Keratinocyte (primary cell): ENCODE results near the gene TBCB. TPM values are rescaled to one million over a fixed set of nuclear protein-coding genes. Genes with fewer than 3 reads are reported as not detected.

ENCODE experiments used
- DNase-seq: peaks from one replicate; pipeline ENCODE4 v3.0.0-alpha.2; 2011; ENCODE audit warnings: low read depth, missing footprints, low spot score
- FAIRE-seq: peaks from 2 replicates; lab custom pipeline; 2011; peaks lifted over from hg19 to GRCh38; lab: Jason Lieb, UNC
- H2AFZ ChIP-seq: 2 replicates; pipeline ENCODE4 v1.6.0; 2012; ENCODE audit warnings: low read length, control low read depth, inconsistent platforms; ENCODE audit not compliant: control insufficient read depth
- H3K27ac ChIP-seq: 2 replicates; pipeline ENCODE4 v1.5.1; 2011; ENCODE audit warnings: low read length; ENCODE audit not compliant: control insufficient read depth, insufficient read depth
- H3K27me3 ChIP-seq: 3 replicates; pipeline ENCODE4 v1.6.0; 2011; ENCODE audit warnings: low read length; ENCODE audit not compliant: control insufficient read depth, insufficient read depth; ENCODE audit errors: extremely low read depth
- H3K36me3 ChIP-seq, 2 experiments: 2 replicates in 1 of 2; 3 replicates in 1 of 2; pipeline ENCODE4 v1.5.1; 2011; ENCODE audit warnings: low read length in 2 of 2, mild to moderate bottlenecking in 1 of 2; ENCODE audit not compliant: control insufficient read depth in 2 of 2, insufficient read depth in 2 of 2; ENCODE audit errors: extremely low read depth in 1 of 2
- H3K4me1 ChIP-seq: 3 replicates; pipeline ENCODE4 v1.5.1; 2011; ENCODE audit warnings: low read length; ENCODE audit not compliant: control insufficient read depth, insufficient read depth; ENCODE audit errors: extremely low read depth
- H3K4me2 ChIP-seq: 3 replicates; pipeline ENCODE4 v1.6.0; 2011; ENCODE audit warnings: low read depth, low read length; ENCODE audit not compliant: control insufficient read depth, insufficient read depth; ENCODE audit errors: extremely low read depth
- H3K4me3 ChIP-seq, 3 experiments: fragments of 200-600 bp in 1 of 3; sonication (generic) in 1 of 3; 2 replicates in 2 of 3; 3 replicates in 1 of 3; pipeline ENCODE4 v1.5.1; 2011 to 2016; ENCODE audit warnings: low read length in 3 of 3, mild to moderate bottlenecking in 3 of 3, control low read depth in 2 of 3, inconsistent platforms in 1 of 3, low read depth in 1 of 3, mixed read lengths in 1 of 3, mixed run types in 1 of 3, moderate library complexity in 1 of 3; ENCODE audit not compliant: control insufficient read depth in 2 of 3, insufficient read depth in 2 of 3; ENCODE audit errors: extremely low read depth in 1 of 3
- H3K79me2 ChIP-seq: 2 replicates; pipeline ENCODE4 v1.6.0; 2012; ENCODE audit warnings: low read length; ENCODE audit not compliant: control insufficient read depth, insufficient read depth
- H3K9ac ChIP-seq: 3 replicates; pipeline ENCODE4 v1.6.0; 2011; ENCODE audit warnings: low read length; ENCODE audit not compliant: control insufficient read depth, insufficient read depth; ENCODE audit errors: extremely low read depth
- H3K9me1 ChIP-seq: 3 replicates; pipeline ENCODE4 v1.6.0; 2011; ENCODE audit warnings: low read length; ENCODE audit not compliant: control insufficient read depth, insufficient read depth; ENCODE audit errors: extremely low read depth
- H3K9me3 ChIP-seq: 2 replicates; pipeline ENCODE4 v1.5.1; 2012; ENCODE audit warnings: low read depth, low read length; ENCODE audit not compliant: control insufficient read depth
- H4K20me1 ChIP-seq: 3 replicates; pipeline ENCODE4 v1.6.0; 2011; ENCODE audit warnings: low read length; ENCODE audit not compliant: control insufficient read depth, insufficient read depth; ENCODE audit errors: extremely low read depth
- EZH2 ChIP-seq: IDR thresholded peaks from one replicate; pipeline ENCODE4 v1.6.1; 2012; ENCODE audit warnings: inconsistent platforms, mild to moderate bottlenecking, low read length, moderate library complexity
- dilution Hi-C: fragments of 300-500 bp; cut with MboI; formaldehyde crosslinking; loops from one replicate; pipeline ENCODE4 v1.7.0; 2020; ENCODE audit warnings: low sequenced_read_pairs; ENCODE audit not compliant: extremely low pct_ligation_motif_present
- polyA plus RNA-seq, 5 experiments: library from polyadenylated mRNA; depleted of rRNA in 3 of 5; stranded (reverse) in 3 of 5; stranded (forward) in 1 of 5; unstranded in 1 of 5; fragments of >200 nt; gene quantifications; 1 replicate in 1 of 5; 2 replicates in 3 of 5; 3 replicates in 1 of 5; pipeline versions ENCODE4 v1.2.1 to v1.2.3, GENCODE V29; 2011 to 2012; ENCODE audit warnings: missing spikeins in 2 of 5, low read depth in 1 of 5, low replicate concordance in 1 of 5
- TF ChIP-seq, protein P1 (sequence below), 3 experiments: IDR thresholded peaks in 1 of 3; conservative IDR thresholded peaks in 1 of 3; optimal IDR thresholded peaks in 1 of 3; 2 replicates in 2 of 3; 3 replicates in 1 of 3; pipeline versions ENCODE3 to v1.5.1; 2011; ENCODE audit warnings: low read length in 3 of 3, mild to moderate bottlenecking in 3 of 3, moderate library complexity in 2 of 3, control low read depth in 1 of 3, inconsistent platforms in 1 of 3; ENCODE audit not compliant: insufficient read depth in 2 of 3; ENCODE audit errors: extremely low read depth in 1 of 3

TBCB gene
- polyA plus RNA-seq, 1 donor (not counting 4 experiments of a cell fraction or from before 2014, with no cell fraction given): 183 TPM

DNA sequence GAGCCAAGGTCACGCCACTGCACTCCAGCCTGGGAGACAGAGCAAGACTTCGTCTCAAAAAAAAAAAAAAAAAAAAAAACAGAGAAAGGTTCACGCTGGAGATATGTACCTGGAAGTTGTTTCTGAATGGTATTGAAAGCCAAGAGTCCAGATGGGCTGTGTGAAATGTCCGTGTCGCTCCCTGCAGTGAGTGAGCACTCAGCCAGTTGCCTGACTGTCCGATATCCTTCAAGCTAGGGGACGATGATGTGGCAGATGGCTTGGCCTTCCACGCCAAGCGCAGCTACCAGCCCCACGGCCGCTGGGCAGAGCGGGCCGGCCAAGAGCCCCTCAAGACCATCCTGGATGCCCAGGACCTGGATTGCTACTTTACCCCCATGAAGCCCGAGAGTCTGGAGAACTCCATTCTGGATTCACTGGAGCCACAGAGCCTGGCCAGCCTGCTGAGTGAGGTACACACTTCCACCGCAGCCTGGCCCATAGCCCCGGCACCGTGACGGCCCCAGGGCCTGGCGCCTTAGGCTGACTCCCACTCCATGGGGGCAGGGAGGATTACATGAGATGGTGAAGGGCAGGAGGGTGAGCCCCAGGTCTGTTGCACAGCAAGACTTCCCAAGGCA, 16.0 kb upstream of the TBCB start:
- dilution Hi-C loops: no loop called here
- no peak overlapping the region for H2AFZ ChIP-seq
- FAIRE-seq (no peak), DNase-seq (no peak)
- no peak overlapping the region for H3K4me2 ChIP-seq
- H3K9ac ChIP-seq: no peak overlapping the region
- peaks cover 1 to 11% of the 10 kb centered on the region in 2 experiments for H3K36me3 ChIP-seq
- H3K9me1 ChIP-seq: no peaks in the 10 kb centered on the region
- peaks cover 19% of the 10 kb centered on the region for H3K4me1 ChIP-seq
- no peaks in the 10 kb centered on the region for H3K27me3 ChIP-seq
- no peak overlapping the region for H3K27ac ChIP-seq
- TF ChIP-seq, protein P1, sequence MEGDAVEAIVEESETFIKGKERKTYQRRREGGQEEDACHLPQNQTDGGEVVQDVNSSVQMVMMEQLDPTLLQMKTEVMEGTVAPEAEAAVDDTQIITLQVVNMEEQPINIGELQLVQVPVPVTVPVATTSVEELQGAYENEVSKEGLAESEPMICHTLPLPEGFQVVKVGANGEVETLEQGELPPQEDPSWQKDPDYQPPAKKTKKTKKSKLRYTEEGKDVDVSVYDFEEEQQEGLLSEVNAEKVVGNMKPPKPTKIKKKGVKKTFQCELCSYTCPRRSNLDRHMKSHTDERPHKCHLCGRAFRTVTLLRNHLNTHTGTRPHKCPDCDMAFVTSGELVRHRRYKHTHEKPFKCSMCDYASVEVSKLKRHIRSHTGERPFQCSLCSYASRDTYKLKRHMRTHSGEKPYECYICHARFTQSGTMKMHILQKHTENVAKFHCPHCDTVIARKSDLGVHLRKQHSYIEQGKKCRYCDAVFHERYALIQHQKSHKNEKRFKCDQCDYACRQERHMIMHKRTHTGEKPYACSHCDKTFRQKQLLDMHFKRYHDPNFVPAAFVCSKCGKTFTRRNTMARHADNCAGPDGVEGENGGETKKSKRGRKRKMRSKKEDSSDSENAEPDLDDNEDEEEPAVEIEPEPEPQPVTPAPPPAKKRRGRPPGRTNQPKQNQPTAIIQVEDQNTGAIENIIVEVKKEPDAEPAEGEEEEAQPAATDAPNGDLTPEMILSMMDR (optimal IDR thresholded peaks at IDR 0.05 in 1 of 3, IDR thresholded peaks at IDR 0.05 in 1 of 3, conservative IDR thresholded peaks at IDR 0.05 in 1 of 3; ENCODE audit: extremely low read depth in 1 of 3, insufficient read depth in 2 of 3, low read length in 3 of 3): no peak
- TF ChIP-seq EZH2: no peak
- H3K79me2 ChIP-seq: no peaks in the 10 kb centered on the region
- H4K20me1 ChIP-seq: no peaks in the 10 kb centered on the region
- H3K4me3 ChIP-seq: no peak overlapping the region
- H3K9me3 ChIP-seq: no peaks in the 10 kb centered on the region

DNA sequence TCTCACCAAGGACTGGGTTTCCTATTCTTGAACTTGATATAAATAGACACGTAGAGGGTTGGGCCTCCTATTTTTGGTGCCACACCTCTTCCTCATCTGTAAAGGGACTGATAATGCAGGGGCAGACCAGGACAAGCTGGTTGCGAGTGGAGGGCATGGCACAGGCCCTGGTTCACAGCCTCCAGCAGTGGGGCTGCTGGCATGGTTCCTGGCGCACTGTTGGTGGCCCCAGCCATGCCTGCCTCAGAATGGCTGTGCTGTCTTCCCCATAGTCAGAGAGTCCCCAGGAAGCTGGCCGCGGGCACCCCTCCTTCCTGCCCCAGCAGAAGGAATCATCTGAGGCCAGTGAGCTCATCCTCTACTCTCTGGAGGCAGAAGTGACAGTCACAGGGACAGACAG, 14.8 kb upstream of the TBCB start:
- TF ChIP-seq, protein P1 (optimal IDR thresholded peaks at IDR 0.05 in 1 of 3, IDR thresholded peaks at IDR 0.05 in 1 of 3, conservative IDR thresholded peaks at IDR 0.05 in 1 of 3; ENCODE audit: extremely low read depth in 1 of 3, insufficient read depth in 2 of 3, low read length in 3 of 3): no peak
- TF ChIP-seq EZH2: no peak
- Histone ChIP-seq H3K9ac (no peak overlapping the region), H3K79me2 (no peaks in the 10 kb centered on the region), H3K4me2 (no peak overlapping the region), H2AFZ (no peak overlapping the region), H3K27me3 (no peaks in the 10 kb centered on the region), H3K4me3 (no peak overlapping the region), H3K4me1 (peaks cover 23% of the 10 kb centered on the region), H4K20me1 (no peaks in the 10 kb centered on the region), H3K9me1 (no peaks in the 10 kb centered on the region), H3K36me3 (peaks cover 1 to 21% of the 10 kb centered on the region in 2 experiments), H3K9me3 (no peaks in the 10 kb centered on the region), H3K27ac (no peak overlapping the region)
- FAIRE-seq (no peak), DNase-seq (no peak)
- dilution Hi-C loops: no loop called here
